K562 treated with DMSO at 1 percent for 4 hours (cell line): ENCODE results near the gene GOLGA8F. TPM values are rescaled to one million over a fixed set of nuclear protein-coding genes. Genes with fewer than 3 reads are reported as not detected.

Experiments
- total RNA-seq: library from RNA; unstranded; fragments of 300-600 nt; gene quantifications from 2 replicates; pipeline ENCODE4 v1.2.3, GENCODE V29; 2022; ENCODE audit not compliant: insufficient read depth

GOLGA8F gene
- 0.32 TPM in 1 of 2 replicates, not detected in the other for total RNA-seq

GRCh38 chr15:28378364-28378763 lies at the start of gene GOLGA8F:
TSS of gene GOLGA8F (plus strand) at chr15:28378664. CDS start at chr15:28378762, 98 bp downstream.

GRCh38 chr15:28357984-28358383 lies 20.5 kb upstream of the GOLGA8F start, which contains the start of gene GOLGA6L24:
TSS of gene GOLGA6L24 (minus strand) at chr15:28358084. CDS start at chr15:28358023, 61 bp downstream.

Other genes with a start within 250 kb of the GOLGA8F start
- gene HERC2, start 56.5 kb upstream of the GOLGA8F start, total RNA-seq: 37.0 and 65.2 TPM in 2 replicates
- not detected in 2 replicates for gene GOLGA6L24, start 20.6 kb upstream of the GOLGA8F start, total RNA-seq
- gene GOLGA8G, start 154.3 kb downstream of the GOLGA8F start, total RNA-seq: 0.18 TPM in 1 of 2 replicates, not detected in the other
- gene GOLGA6L25, start 174.9 kb downstream of the GOLGA8F start, total RNA-seq: not detected in 2 replicates